Glomerular visceral epithelial cell (primary cell): ENCODE measurements around the gene LIM2.

Source experiments
- DNase-seq: peaks from one replicate; pipeline ENCODE4 v3.0.0-alpha.2; 2016; ENCODE audit errors: extremely low spot score

The LIM2 gene

GRCh38 chr19:51396175-51396574 lies 8.4 kb upstream of the LIM2 start:
- DNase-seq: no peak

- DNase-seq: peak; percentile 98
These were observed 6.5 kb upstream of the LIM2 start for GRCh38 chr19:51394050-51394836.

GRCh38 chr19:51392701-51393100 lies 4.9 kb upstream of the LIM2 start:
- no peak for DNase-seq

- DNase-seq: no peak
These were observed 3.4 kb upstream of the LIM2 start for GRCh38 chr19:51391073-51391611.

- DNase-seq: no peak
These were observed 1.4 kb upstream of the LIM2 start for GRCh38 chr19:51389143-51389542.

GRCh38 chr19:51386882-51387520 lies 773 bp downstream of the LIM2 start:
- no peak for DNase-seq

- DNase-seq: no peak
These were observed 5.8 kb downstream of the LIM2 start for GRCh38 chr19:51382004-51382403.

- DNase-seq: no peak
These were observed 7.4 kb downstream of the LIM2 start for GRCh38 chr19:51380379-51380778.

- no peak for DNase-seq
These were observed 10.4 kb downstream of the LIM2 start for GRCh38 chr19:51377422-51377821.

GRCh38 chr19:51375504-51376221 lies 12.1 kb downstream of the LIM2 start:
- DNase-seq: no peak

GRCh38 chr19:51372649-51373504 lies 14.9 kb downstream of the LIM2 start, which contains the start of gene NKG7:
NKG7 (minus strand) TSS chr19:51372654; CDS start chr19:51372535, 119 bp downstream.
- no peak for DNase-seq

GRCh38 chr19:51372021-51372648 lies 15.6 kb downstream of the LIM2 start:
- no peak for DNase-seq

- no peak for DNase-seq
These were observed 16.5 kb downstream of the LIM2 start for GRCh38 chr19:51371186-51371690.

- DNase-seq: no peak
These were observed 17.5 kb downstream of the LIM2 start for GRCh38 chr19:51370230-51370629.

GRCh38 chr19:51368366-51369282 lies 19.1 kb downstream of the LIM2 start, which contains the start of gene CLDND2:
CLDND2 (minus strand) TSS chr19:51369003; CDS start chr19:51368577, 426 bp downstream.
- DNase-seq: no peak

- DNase-seq: peak; percentile 100
These were observed 20.0 kb downstream of the LIM2 start for GRCh38 chr19:51367565-51368365.

- DNase-seq: no peak
These were observed 20.6 kb downstream of the LIM2 start for GRCh38 chr19:51367255-51367564.

GRCh38 chr19:51366389-51367254 lies 21.2 kb downstream of the LIM2 start:
- DNase-seq: peak; percentile 98
